IPS DF 4.7 (cell line): ENCODE results near the gene KCNQ5.

Source experiments
- DNase-seq: peaks from one replicate; pipeline ENCODE4 v3.0.0-alpha.2; 2013; ENCODE audit warnings: low spot score; ENCODE audit errors: extremely low read depth

The KCNQ5 gene

DNA sequence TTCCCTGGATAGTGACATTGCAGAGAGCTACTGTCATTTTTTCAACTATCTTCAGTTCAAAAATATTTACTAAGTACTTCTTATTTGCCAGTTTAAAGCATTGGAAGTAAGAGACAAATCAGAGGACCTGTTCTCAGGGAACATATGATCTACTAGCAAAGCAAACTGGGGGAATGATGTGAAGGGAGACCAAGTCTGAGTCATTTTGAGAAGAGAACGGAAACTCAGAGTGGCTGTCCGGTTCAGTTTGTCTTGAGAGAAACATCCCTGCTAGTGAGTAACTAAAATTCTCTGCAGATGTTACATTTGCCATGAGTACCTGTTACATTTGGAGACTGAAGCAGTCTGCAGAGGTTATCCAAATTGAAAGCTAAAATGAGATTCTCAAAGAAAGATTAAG lies 118.3 kb downstream of the KCNQ5 start:
- DNase-seq, result no peak

DNA sequence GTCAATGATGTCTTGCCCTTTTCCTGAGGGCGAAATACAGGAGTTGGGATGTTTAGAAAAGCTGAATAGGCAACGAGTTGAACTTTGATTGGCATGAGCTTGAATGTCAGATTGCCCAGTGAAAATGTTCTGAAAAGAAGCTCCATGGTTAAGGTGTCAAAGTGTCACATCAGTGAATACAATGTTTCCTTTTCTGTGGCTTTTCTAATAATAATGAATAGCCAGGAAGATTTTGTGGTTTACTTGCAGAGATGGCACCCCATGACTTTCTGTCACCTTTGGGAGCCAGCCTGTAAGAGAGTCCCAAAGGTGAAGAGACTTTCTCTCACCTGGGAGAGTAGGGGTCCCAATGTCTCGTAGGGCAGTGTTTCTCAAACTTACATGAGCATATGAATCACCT lies 119.2 kb downstream of the KCNQ5 start:
- no peak for DNase-seq

DNA sequence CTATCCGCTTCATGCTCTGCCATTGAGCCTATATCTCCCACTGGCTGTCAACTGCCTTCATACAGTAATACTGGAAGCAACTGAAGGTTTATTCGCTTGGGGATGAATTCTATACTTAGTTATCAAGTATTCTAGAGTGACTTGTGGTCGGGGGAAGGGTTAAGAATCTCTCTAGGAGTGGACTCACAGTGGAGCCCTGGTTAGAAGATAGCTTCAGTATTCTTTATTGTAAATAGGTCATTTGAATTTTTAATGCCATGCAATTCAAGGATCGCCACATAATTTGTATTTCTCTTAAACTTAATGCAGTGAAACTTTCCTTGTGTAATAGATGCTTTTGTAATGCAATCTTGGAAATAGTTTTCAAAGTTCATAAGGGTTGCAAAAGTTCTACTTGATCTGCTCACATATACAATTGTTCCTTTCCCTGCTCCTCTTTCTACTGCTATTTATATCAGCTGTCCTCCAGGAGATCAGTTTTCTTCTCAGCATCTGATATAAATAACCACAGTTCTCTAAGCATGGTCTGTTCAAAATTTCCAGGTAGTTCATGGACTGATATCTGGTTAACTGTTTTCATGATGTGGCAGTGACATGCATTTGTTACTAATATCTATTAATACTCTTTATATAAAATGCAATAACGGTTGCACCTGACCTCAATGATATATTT lies 120.3 kb downstream of the KCNQ5 start:
- no peak for DNase-seq

DNA sequence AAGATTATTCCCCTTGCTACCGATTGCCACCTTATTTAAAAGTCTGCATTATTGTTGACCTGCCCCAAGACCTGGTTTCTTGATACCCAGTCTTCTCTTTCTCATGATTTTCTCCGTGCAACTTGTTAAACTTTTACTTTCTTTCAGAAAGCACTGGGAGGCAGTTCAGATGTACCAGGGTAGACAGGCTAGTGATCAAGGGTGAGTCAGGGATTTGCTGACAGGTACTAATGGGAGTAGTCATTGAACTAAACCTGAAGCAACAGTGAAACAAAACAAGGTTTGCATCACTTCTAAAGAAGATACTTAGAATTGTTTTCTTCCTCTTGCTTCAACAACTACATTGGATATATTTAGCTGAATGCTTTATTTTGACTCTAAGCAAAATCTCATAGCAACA lies 124.4 kb downstream of the KCNQ5 start:
- DNase-seq, result no peak

GRCh38 chr6:72748759-72749158 lies 126.9 kb downstream of the KCNQ5 start:
- DNase-seq, result no peak

- no peak for DNase-seq
These were observed 133.9 kb downstream of the KCNQ5 start for GRCh38 chr6:72755752-72756151.

DNA sequence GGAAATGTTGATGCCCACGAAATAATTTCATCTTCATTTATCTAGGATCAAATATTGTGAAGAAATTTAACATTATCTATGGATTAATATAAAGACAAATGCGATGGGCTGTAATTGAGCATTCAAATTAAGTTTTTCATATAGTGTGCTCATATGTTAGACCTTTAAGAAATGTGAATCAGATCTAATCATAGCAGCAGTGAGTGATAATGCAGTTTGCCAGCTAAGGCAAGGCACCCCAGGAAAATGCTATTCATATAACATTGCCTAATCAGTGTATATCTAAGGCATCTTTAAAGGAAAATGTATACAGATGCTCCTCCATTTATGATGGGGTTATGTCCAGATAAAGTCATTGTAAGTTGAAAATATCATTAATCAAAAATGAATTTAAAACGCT lies 135.2 kb downstream of the KCNQ5 start:
- no peak for DNase-seq

- DNase-seq, result no peak
These were observed 136.1 kb downstream of the KCNQ5 start for GRCh38 chr6:72757926-72758325.

DNA sequence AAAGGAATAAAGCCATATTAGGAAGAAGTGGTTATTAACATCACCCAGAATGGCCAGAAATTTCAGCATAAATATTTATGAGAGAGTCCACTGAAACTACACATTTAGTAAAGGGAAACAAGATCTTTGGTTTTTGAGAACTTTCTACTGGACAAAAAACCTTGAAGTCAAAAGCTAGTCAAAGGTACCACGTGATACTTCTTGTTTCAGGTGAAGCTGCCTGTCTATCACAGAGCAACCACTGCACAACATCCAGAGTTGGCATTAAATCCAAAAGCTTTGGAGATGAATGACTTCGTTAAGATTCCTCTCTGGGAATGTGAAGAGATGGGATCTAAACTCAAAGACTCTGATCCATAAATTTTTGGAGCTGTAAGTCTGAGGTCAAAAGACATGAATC lies 137.0 kb downstream of the KCNQ5 start:
- no peak for DNase-seq

GRCh38 chr6:72760114-72760793 lies 138.4 kb downstream of the KCNQ5 start:
- DNase-seq, result no peak

- no peak for DNase-seq
These were observed 139.9 kb downstream of the KCNQ5 start for GRCh38 chr6:72761761-72762160.

- DNase-seq, result no peak
These were observed 147.7 kb downstream of the KCNQ5 start for GRCh38 chr6:72769459-72770125.

GRCh38 chr6:72770959-72771358 lies 149.1 kb downstream of the KCNQ5 start:
- no peak for DNase-seq

DNA sequence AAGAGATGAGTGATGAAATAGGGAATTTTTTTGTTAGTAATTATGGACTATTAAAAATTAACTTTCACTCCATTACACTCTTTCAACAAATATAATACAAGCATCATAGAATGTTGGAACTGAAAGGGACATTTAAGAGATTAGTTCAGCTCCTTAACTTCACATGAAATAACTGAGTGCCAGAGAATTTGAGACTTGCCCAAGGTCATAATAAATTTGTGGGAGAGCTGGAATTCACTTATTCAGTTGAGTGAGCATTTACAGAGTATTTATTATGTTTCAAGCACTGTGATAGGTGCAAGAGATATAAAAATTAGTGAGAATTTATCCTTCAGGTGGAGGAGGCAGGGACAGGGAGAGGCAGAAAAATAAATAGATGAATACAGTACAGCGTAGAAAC lies 154.6 kb downstream of the KCNQ5 start:
- no peak for DNase-seq

DNA sequence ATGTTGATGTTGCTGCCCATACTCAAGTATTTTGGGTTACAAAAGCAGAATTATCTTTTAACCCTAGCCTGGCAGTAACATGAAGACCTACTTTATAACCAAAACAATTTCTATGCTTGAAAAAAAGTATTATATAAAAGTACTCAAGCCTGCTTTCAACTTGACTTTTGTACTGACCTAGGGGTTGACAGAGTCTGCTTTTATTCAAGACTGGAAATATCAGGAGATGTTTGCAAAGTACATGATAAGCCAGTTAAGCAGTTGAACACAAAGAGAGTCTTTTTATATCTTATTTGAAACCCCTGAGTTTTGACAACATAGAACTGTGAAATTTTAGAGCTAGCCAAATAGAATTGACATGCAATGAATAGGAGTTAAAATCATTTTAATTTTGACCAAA lies 159.8 kb downstream of the KCNQ5 start:
- no peak for DNase-seq

GRCh38 chr6:72783035-72783434 lies 161.2 kb downstream of the KCNQ5 start:
- DNase-seq, result no peak

- no peak for DNase-seq
These were observed 161.8 kb downstream of the KCNQ5 start for GRCh38 chr6:72783666-72784065.

DNA sequence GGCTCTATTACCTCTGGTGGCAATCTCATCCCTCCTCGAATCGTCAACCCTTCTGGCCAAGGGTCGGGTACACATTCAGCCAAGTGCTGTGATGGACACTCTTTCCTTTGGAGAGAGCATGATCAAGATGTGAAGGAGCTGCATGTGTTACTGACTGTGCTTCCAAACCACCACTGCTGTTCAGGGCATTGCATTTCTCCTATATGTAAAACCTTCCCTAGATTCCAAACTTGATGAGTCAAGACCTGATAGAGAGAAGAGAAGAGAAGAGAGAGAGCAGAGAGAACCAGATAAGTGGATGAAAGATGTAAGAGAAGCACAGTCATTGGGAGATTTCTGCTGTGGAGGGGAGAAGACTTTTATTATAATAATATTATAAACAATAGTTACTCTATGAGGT lies 162.2 kb downstream of the KCNQ5 start:
- DNase-seq, result no peak

- DNase-seq, result no peak
These were observed 162.7 kb downstream of the KCNQ5 start for GRCh38 chr6:72784581-72784980.

DNA sequence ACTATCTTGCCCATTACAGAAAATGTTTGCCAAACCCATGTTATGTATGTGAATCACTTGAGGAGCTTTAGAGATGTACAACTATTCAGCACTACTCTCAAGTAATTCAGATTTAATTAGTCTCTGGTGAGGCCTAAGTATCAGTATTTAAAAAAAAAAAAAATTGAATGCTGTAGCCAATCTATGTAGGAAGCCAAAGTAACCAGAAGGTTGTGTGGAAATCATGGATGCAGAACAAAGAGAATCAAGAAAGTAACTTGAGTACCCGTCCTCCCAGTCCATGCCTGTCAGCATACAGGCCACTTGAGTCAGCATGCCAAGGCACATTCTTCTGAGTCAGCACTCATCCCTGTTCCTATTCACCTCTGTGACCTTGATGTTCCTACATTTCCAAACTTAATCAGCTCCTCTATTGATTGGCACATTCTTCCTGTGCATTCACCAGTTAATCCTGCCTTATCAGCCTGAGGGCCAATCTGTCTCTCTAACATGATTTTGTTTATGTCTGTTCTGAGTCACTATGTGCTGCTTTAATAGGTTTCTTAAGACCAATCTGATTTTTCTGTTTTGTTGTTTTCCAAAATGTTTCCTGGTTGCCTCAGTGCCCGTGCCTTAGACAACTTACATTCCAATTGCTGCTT lies 165.6 kb downstream of the KCNQ5 start:
- DNase-seq, result no peak

DNA sequence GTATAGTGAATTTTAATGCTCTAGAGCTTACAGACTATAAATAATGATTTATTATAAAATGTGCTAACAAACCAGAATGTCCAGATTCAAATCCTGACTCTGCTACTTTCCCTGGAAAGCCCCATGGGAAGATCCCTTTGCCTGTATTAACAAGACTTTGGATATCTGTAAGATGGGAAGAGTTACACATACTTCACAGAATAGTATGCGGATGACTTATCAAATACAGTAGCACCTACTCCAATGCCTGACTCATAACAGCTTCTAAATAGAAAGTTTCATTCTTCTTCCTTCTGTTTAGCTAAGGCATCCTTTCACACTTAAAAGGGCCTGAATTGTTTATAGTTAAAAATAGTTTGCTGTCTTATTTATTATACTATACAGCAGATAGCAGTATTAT lies 166.3 kb downstream of the KCNQ5 start:
- no peak for DNase-seq

DNA sequence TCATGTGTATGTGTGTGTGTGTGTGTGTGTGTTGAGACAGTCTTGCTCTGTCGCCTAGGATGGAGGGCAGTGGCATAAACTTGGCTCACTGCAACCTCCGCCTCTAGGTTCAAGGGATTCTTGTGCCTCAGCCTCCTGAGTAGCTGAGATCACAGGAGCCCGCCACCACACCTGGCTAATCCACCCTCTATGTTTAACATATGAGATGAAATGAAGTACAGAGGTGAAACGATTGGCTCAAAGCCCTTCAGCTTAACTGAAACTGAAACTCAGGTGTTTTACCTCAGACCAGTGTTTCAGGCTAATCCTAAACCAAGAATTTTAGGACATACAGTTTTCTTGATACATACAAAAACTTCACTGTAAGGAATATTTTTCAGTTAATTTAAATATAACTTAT lies 167.3 kb downstream of the KCNQ5 start:
- no peak for DNase-seq
